ENCODE results near the gene TMEM161B.

Gene TMEM161B

GRCh38 chr5:88158056-88158455 is 110.6 kb downstream of the TMEM161B start:
- no peak for DNase-seq (ENCODE audit: low read depth, low spot score)
- no peak overlapping the region for H3K4me3 ChIP-seq (ENCODE audit: low read depth, low read length)
- TF ChIP-seq CTCF (IDR thresholded peaks at IDR 0.05; ENCODE audit: low read depth, low read length): no peak
- in situ Hi-C loops (cut with HindIII; ENCODE audit: low sequenced_read_pairs): no loop called here

- TF ChIP-seq CTCF (IDR thresholded peaks at IDR 0.05; ENCODE audit: low read depth, low read length): no peak
- H3K4me3 ChIP-seq (ENCODE audit: low read depth, low read length): no peak overlapping the region
- in situ Hi-C loops (cut with HindIII; ENCODE audit: low sequenced_read_pairs): no loop called here
- no peak for DNase-seq (ENCODE audit: low read depth, low spot score)
Measured at GRCh38 chr5:88154891-88155290, 113.8 kb downstream of the TMEM161B start.

GRCh38 chr5:88150747-88151146 is 117.9 kb downstream of the TMEM161B start:
- in situ Hi-C loops (cut with HindIII; ENCODE audit: low sequenced_read_pairs): no loop called here
- no peak overlapping the region for H3K4me3 ChIP-seq (ENCODE audit: low read depth, low read length)
- no peak for DNase-seq (ENCODE audit: low read depth, low spot score)
- no peak for TF ChIP-seq CTCF (IDR thresholded peaks at IDR 0.05; ENCODE audit: low read depth, low read length)

GRCh38 chr5:88145611-88146467 is 122.8 kb downstream of the TMEM161B start:
- no peak for TF ChIP-seq CTCF (IDR thresholded peaks at IDR 0.05; ENCODE audit: low read depth, low read length)
- peak; percentile 41 for DNase-seq (ENCODE audit: low read depth, low spot score)
- no peak overlapping the region for H3K4me3 ChIP-seq (ENCODE audit: low read depth, low read length)
- in situ Hi-C loops (cut with HindIII; ENCODE audit: low sequenced_read_pairs): loop anchor here (25.0 kb wide), 1 partner anchor 541 kb away; no protein-coding TSS in a partner anchor

GRCh38 chr5:88145221-88145610 is 123.4 kb downstream of the TMEM161B start:
- in situ Hi-C loops (cut with HindIII; ENCODE audit: low sequenced_read_pairs): loop anchor here (25.0 kb wide), 1 partner anchor 542 kb away; no protein-coding TSS in a partner anchor
- TF ChIP-seq CTCF (IDR thresholded peaks at IDR 0.05; ENCODE audit: low read depth, low read length): no peak
- peak; percentile 2 for DNase-seq (ENCODE audit: low read depth, low spot score)
- no peak overlapping the region for H3K4me3 ChIP-seq (ENCODE audit: low read depth, low read length)

Measured in astrocyte of the spinal cord (primary cell).